WTC11 (cell line): ENCODE data around the gene FA2H. TPM values are rescaled to one million over a fixed set of nuclear protein-coding genes. Genes with fewer than 3 reads are reported as not detected.

Experiments
- ATAC-seq: fragments of 200-7000 bp; cut with Tn5 transposase; 2 replicates; pipeline ENCODE4 v1.10.0; 2021; ENCODE audit warnings: mild to moderate bottlenecking, moderate library complexity
- CTCF ChIA-PET: fragments of 300-600 bp; sonication (Branson Sonifier 250); formaldehyde crosslinking; loops from one replicate; lab custom pipeline; 2021; ENCODE audit warnings: antibody characterized with exemption; lab: Charles Lee
- POLR2A ChIA-PET: fragments of 350-600 bp; sonication (Branson Sonifier 250); formaldehyde crosslinking; loops from one replicate; lab custom pipeline; 2021; ENCODE audit warnings: antibody characterized with exemption; lab: Charles Lee
- DNase-seq: peaks from one replicate; pipeline ENCODE4 v3.0.0; 2021; ENCODE audit warnings: low spot score
- H3K27ac Mint-ChIP-seq: 2 replicates; pipeline ENCODE4 v1.8.0; 2021; ENCODE audit warnings: mixed read lengths
- H3K27me3 Mint-ChIP-seq: 2 replicates; pipeline ENCODE4 v1.8.0; 2021; ENCODE audit warnings: low read depth, mild to moderate bottlenecking, moderate library complexity, mixed read lengths
- H3K36me3 Mint-ChIP-seq: 2 replicates; pipeline ENCODE4 v1.8.0; 2021; ENCODE audit warnings: mixed read lengths
- H3K4me1 Mint-ChIP-seq: 2 replicates; pipeline ENCODE4 v1.8.0; 2022; ENCODE audit warnings: mixed read lengths
- H3K4me3 Mint-ChIP-seq: 2 replicates; pipeline ENCODE4 v1.8.0; 2021; ENCODE audit warnings: mild to moderate bottlenecking, moderate library complexity, mixed read lengths
- H3K9me3 Mint-ChIP-seq: 2 replicates; pipeline ENCODE4 v1.8.0; 2021; ENCODE audit warnings: mixed read lengths
- ATF2 ChIP-seq: sonication (generic); formaldehyde crosslinking; IDR thresholded peaks from 2 replicates; pipeline ENCODE4 v1.8.1; 2022; ENCODE audit warnings: low read depth, missing genetic modification reagents, borderline replicate concordance
- CBFB ChIP-seq: sonication (generic); formaldehyde crosslinking; IDR thresholded peaks from 2 replicates; pipeline ENCODE4 v1.8.1; 2022; ENCODE audit warnings: mild to moderate bottlenecking, low read depth, missing genetic modification reagents
- E2F4 ChIP-seq: sonication (generic); formaldehyde crosslinking; IDR thresholded peaks from 2 replicates; pipeline ENCODE4 v1.8.1; 2022; ENCODE audit warnings: low read depth, mild to moderate bottlenecking, moderate library complexity, missing genetic modification reagents, borderline replicate concordance
- EMX1 ChIP-seq: fragments of 250-450 bp; sonication (Bioruptor Pico); IDR thresholded peaks from 2 replicates; pipeline ENCODE4 v1.8.0; 2021; ENCODE audit warnings: mild to moderate bottlenecking
- ESRRA ChIP-seq: sonication (generic); formaldehyde crosslinking; IDR thresholded peaks from 2 replicates; pipeline ENCODE4 v1.8.1; 2022; ENCODE audit warnings: mild to moderate bottlenecking, missing genetic modification reagents, borderline replicate concordance
- IRF2 ChIP-seq: sonication (generic); formaldehyde crosslinking; IDR thresholded peaks from 2 replicates; pipeline ENCODE4 v1.8.0; 2022; ENCODE audit warnings: low read depth, missing genetic modification reagents, borderline replicate concordance
- KAT7 ChIP-seq: sonication (generic); formaldehyde crosslinking; IDR thresholded peaks from 2 replicates; pipeline ENCODE4 v1.8.1; 2023; ENCODE audit warnings: missing genetic modification reagents, mild to moderate bottlenecking, borderline replicate concordance
- TCF7 ChIP-seq: sonication (generic); formaldehyde crosslinking; IDR thresholded peaks from 2 replicates; pipeline ENCODE4 v1.8.0; 2022; ENCODE audit warnings: mild to moderate bottlenecking, low read depth, missing genetic modification reagents, moderate library complexity
- TP53 ChIP-seq: sonication (generic); formaldehyde crosslinking; IDR thresholded peaks from 2 replicates; pipeline ENCODE4 v1.8.1; 2023; ENCODE audit warnings: mild to moderate bottlenecking, missing genetic modification reagents
- ZNF121 ChIP-seq: sonication (generic); formaldehyde crosslinking; IDR thresholded peaks from 2 replicates; pipeline ENCODE4 v1.8.0; 2023; ENCODE audit warnings: missing genetic modification reagents
- ZNF423 ChIP-seq: fragments of 250-450 bp; sonication (Bioruptor Pico); IDR thresholded peaks from 2 replicates; pipeline ENCODE4 v2.1.2; 2022; ENCODE audit warnings: mild to moderate bottlenecking, moderate library complexity
- ZNF425 ChIP-seq: fragments of 250-450 bp; sonication (Bioruptor Pico); conservative IDR thresholded peaks from 2 replicates; pipeline ENCODE4 v1.9.0; 2021; ENCODE audit warnings: mild to moderate bottlenecking
- total RNA-seq: library from RNA; stranded (reverse); gene quantifications from 3 replicates; pipeline ENCODE4 v1.2.3, GENCODE V29; 2021
- TF ChIP-seq, protein P1 (sequence below): sonication (generic); formaldehyde crosslinking; IDR thresholded peaks from 2 replicates; pipeline ENCODE4 v1.8.0; 2022; ENCODE audit warnings: mild to moderate bottlenecking, missing genetic modification reagents
- TF ChIP-seq, protein P2 (sequence below): sonication (generic); formaldehyde crosslinking; IDR thresholded peaks from 2 replicates; pipeline ENCODE4 v1.8.0; 2023; ENCODE audit warnings: mild to moderate bottlenecking, missing genetic modification reagents
- TF ChIP-seq, protein P3 (sequence below): sonication (generic); formaldehyde crosslinking; IDR thresholded peaks from 2 replicates; pipeline ENCODE4 v1.8.0; 2022; ENCODE audit warnings: mild to moderate bottlenecking, missing genetic modification reagents

The FA2H gene
- total RNA-seq, 1 experiment from 2014 or later = 10.9 TPM

DNA sequence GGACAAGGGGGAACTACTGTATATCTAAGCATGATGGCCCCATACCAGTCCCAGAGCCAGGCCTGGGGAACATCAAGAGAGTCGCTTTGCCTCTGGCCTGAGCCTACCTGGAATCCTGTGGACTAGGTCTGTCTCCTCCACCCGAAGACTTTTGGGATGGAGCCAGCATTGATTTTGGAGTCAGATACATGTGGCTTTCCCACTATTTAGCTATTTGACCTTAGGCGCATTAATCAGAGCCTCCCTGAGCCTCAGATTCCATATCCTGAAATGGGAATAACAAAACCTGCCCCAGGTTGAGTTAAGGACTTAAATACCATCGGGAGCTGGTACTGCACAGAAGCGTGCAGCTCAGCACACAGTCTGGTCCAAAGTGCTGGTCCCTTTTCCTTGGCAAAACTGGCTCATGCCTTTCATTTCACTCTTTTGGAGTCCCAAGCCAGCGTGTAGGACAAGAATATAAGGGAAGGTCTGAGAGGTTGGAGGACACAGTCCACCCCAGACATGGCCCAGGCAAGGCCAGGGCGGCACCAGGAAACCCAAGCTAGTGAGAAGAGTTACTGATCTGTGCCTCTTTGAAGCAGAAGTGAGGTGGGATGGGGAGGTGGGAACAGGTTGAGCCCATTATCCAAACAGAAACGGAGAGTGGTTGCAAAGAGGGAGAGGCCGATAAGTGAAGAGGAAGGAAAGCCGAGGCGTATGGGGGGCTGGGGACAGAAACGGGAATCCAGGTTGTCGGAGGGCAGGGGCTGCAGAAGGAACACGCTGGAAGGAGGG, 986 bp downstream of the FA2H start:
- H3K36me3 Mint-ChIP-seq = no peaks in the 10 kb centered on the region
- ATAC-seq = no peak; the same call in 1 of the 2 replicates
- CTCF ChIA-PET = interaction anchor here (0.6 to 2.5 kb wide), 20 partner anchors 14 to 337 kb away, joined by 3 to 36 read pairs (median 7); no protein-coding TSS in a partner anchor

DNA sequence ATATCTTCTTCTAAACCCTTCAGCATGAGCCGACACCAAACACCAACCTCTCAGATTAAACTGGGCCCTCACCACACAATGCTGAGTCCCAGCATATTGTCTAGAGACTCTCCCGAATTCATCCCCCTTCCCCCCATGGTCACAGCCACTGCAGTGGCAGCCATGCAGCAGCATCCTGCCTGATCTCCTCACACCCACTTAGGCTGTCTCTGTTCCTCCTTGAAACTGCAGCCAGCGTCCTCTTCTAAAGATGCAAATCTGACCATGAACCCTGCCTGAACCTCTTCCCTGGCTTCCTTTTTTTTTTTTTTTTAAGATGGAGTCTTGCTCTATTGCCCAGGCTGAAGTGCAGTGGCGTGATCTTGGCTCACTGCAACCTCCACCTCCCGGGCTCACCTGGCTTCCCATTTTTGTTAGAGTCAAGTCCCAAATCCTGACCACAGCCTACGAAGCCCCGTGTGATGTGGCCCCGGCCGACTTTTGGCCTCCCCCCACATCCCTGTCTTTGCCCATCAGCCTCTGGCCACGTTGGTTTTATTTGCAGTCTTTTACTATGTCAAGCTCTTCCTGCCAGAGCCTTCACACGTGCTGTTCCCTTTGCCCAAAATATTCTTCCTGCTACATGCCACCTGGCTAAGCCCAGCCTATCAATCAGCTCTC, 2.8 kb downstream of the FA2H start:
- peaks cover 31% of the 10 kb centered on the region for H3K27me3 Mint-ChIP-seq
- H3K27ac Mint-ChIP-seq = no peak overlapping the region
- H3K9me3 Mint-ChIP-seq = peaks cover 8% of the 10 kb centered on the region
- TF ChIP-seq ZNF425 (CRISPR knock-in tag) (no peak), KAT7 (CRISPR knock-in tag) (no peak), EMX1 (no peak), TCF7 (no peak), E2F4 (CRISPR knock-in tag) (no peak)
- no peak overlapping the region for H3K4me3 Mint-ChIP-seq
- H3K36me3 Mint-ChIP-seq = peaks cover 3% of the 10 kb centered on the region; the same call in 1 of the 2 replicates
- ChIA-PET POLR2A (no interaction called here), CTCF (interaction anchor here (1.2 kb wide), 1 partner anchor 91 kb away, joined by 3 read pairs; no protein-coding TSS in a partner anchor)
- ATAC-seq (no peak), DNase-seq (no peak)
- peaks cover 10% of the 10 kb centered on the region for H3K4me1 Mint-ChIP-seq

More for the DNA sequence above, 986 bp downstream of the FA2H start:
- DNase-seq = no peak
- Mint-ChIP-seq H3K27ac (peak overlapping the region; percentile 45; the same call in 1 of the 2 replicates), H3K4me1 (peaks cover 11% of the 10 kb centered on the region), H3K9me3 (no peaks in the 10 kb centered on the region), H3K4me3 (peak overlapping the region; percentile 84), H3K27me3 (peaks cover 31% of the 10 kb centered on the region)
- POLR2A ChIA-PET = interaction anchor here (1.4 kb wide), 1 partner anchor 38 kb away, joined by 4 read pairs; no protein-coding TSS in a partner anchor
- no peak for TF ChIP-seq ESRRA
- 0 out of 2 replicates have a peak, but pooled peaks have one; percentile 33 for TF ChIP-seq IRF2
- TF ChIP-seq, all 79 proteins: peak for 1

DNA sequence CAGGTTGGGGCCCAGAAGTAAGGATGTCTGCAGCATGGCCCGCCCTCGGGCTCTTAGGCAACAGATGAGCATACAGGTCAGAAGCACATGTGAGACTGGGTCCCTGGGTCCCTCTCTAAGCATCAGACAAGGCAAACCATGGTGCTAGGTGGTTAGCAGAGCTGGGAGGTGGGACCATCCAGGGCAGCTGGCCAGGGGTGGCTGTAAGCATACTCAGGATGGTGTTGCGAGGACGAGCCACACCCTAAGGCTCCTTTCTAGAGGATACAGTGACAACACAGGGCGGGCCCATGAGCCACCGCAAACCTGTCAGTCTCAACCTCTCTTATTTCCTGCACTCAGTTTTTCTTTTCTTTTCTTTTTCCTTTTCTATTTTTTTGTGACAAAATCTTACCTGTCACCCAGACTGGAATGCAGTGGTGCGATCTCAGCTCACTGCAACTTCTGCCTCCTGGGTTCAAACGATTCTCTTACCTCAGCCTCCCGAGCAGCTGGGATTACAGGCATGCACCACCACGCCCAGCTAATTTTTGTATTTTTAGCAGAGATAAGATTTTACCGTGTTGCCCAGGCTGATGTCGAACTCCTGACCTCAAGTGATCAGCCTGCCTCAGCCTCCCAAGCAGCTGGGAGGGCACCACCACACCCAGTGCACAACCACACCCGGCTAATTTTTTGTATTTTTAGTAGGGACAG, 3.6 kb downstream of the FA2H start:
- H3K9me3 Mint-ChIP-seq = peaks cover 8% of the 10 kb centered on the region
- TF ChIP-seq ATF2 (CRISPR knock-in tag) = no peak
- TF ChIP-seq, protein P1, sequence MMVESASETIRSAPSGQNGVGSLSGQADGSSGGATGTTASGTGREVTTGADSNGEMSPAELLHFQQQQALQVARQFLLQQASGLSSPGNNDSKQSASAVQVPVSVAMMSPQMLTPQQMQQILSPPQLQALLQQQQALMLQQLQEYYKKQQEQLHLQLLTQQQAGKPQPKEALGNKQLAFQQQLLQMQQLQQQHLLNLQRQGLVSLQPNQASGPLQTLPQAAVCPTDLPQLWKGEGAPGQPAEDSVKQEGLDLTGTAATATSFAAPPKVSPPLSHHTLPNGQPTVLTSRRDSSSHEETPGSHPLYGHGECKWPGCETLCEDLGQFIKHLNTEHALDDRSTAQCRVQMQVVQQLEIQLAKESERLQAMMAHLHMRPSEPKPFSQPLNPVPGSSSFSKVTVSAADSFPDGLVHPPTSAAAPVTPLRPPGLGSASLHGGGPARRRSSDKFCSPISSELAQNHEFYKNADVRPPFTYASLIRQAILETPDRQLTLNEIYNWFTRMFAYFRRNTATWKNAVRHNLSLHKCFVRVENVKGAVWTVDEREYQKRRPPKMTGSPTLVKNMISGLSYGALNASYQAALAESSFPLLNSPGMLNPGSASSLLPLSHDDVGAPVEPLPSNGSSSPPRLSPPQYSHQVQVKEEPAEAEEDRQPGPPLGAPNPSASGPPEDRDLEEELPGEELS (CRISPR knock-in tag) = no peak
- TF ChIP-seq CBFB = no peak
- TF ChIP-seq ZNF423 (CRISPR knock-in tag) = no peak
- TF ChIP-seq TCF7 = no peak
- TF ChIP-seq TP53 = no peak
- TF ChIP-seq, protein P2, sequence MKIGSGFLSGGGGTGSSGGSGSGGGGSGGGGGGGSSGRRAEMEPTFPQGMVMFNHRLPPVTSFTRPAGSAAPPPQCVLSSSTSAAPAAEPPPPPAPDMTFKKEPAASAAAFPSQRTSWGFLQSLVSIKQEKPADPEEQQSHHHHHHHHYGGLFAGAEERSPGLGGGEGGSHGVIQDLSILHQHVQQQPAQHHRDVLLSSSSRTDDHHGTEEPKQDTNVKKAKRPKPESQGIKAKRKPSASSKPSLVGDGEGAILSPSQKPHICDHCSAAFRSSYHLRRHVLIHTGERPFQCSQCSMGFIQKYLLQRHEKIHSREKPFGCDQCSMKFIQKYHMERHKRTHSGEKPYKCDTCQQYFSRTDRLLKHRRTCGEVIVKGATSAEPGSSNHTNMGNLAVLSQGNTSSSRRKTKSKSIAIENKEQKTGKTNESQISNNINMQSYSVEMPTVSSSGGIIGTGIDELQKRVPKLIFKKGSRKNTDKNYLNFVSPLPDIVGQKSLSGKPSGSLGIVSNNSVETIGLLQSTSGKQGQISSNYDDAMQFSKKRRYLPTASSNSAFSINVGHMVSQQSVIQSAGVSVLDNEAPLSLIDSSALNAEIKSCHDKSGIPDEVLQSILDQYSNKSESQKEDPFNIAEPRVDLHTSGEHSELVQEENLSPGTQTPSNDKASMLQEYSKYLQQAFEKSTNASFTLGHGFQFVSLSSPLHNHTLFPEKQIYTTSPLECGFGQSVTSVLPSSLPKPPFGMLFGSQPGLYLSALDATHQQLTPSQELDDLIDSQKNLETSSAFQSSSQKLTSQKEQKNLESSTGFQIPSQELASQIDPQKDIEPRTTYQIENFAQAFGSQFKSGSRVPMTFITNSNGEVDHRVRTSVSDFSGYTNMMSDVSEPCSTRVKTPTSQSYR = no peak
- TF ChIP-seq ZNF121 (CRISPR knock-in tag) = no peak
- TF ChIP-seq, protein P3, sequence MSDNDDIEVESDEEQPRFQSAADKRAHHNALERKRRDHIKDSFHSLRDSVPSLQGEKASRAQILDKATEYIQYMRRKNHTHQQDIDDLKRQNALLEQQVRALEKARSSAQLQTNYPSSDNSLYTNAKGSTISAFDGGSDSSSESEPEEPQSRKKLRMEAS = no peak
- peaks cover 3% of the 10 kb centered on the region; the same call in 1 of the 2 replicates for H3K36me3 Mint-ChIP-seq
- peaks cover 26% of the 10 kb centered on the region for H3K27me3 Mint-ChIP-seq
- ChIA-PET POLR2A (no interaction called here), CTCF (interaction anchor here (0.8 to 1.2 kb wide), 2 partner anchors 42 to 92 kb away, joined by 3 read pairs; no protein-coding TSS in a partner anchor)
- peaks cover 10% of the 10 kb centered on the region for H3K4me1 Mint-ChIP-seq
- no peak for ATAC-seq
- no peak for DNase-seq
- no peak overlapping the region for H3K27ac Mint-ChIP-seq
- H3K4me3 Mint-ChIP-seq = no peak overlapping the region
